NB4 (cell line): ENCODE data around the gene USP36.

Experiments used
- DNase-seq: peaks from one replicate; pipeline ENCODE4 v3.0.0; 2010; ENCODE audit warnings: low read depth
- H3K4me3 ChIP-seq: one replicate; pipeline ENCODE4 v1.5.1; 2011; ENCODE audit warnings: mild to moderate bottlenecking, low read depth, low read length, moderate library complexity
- CTCF ChIP-seq: IDR thresholded peaks from one replicate; pipeline ENCODE4 v1.5.1; 2012; ENCODE audit warnings: low read depth, low read length
- MYC ChIP-seq: IDR thresholded peaks from 2 replicates; pipeline ENCODE4 v1.6.1; 2011; ENCODE audit warnings: low read depth, low read length
- POLR2A ChIP-seq: IDR thresholded peaks from 2 replicates; pipeline ENCODE4 v1.6.1; 2011; ENCODE audit warnings: mild to moderate bottlenecking; ENCODE audit not compliant: insufficient read length; ENCODE audit errors: extremely low read depth
- TF ChIP-seq, protein P1 (sequence below): IDR thresholded peaks from 2 replicates; pipeline ENCODE4 v1.6.1; 2011; ENCODE audit warnings: low read depth, low read length

The USP36 gene

DNA sequence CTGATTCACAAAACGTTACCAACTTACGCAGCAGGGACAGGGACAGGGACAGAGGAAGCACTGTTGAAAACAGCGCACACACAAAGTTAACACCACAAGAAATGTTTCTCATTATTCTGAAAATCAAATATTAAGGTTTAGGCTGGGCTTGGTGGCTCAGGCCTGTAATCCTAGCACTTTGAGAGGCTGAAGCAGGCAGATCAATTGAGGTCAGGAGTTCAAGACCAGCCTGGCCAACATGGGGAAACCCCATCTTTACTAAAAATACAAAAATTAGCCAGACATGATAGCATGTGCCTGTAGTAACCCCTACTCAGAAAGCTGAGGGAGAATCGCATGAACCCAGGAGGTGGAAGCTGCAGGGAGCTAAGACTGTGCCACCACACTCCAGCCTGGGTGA, 62.7 kb downstream of the USP36 start:
- H3K4me3 ChIP-seq: no peak overlapping the region
- DNase-seq: no peak

DNA sequence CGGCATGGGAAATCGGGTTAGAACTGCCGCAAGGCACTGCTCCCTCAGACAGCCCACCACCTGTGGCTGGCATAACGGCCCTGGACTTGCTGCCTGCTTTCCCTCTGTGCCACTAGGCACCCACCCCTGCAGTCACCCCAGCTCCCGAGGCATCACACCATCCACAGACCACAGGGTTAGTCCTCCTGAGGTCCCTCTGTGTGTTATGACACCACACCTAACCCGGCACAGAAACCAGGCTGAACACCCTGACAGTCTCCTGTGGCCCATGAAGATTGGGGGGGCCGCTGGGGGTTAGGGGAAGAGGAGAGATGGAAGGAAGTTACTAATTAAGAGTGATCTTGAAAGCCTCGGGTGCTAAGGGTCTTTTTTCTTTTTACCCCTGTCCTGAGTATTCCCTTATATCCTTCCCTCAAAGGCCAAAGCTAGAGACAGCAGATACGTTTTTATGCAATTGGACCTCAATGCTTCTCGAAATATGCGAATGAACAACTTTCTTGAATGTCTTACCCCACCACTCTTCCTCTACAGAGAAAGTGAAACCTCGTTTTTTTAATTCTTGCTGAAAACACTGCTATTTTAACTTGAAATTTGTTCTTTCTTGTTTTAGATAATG, 65.5 kb downstream of the USP36 start:
- H3K4me3 ChIP-seq: peak overlapping the region; percentile 58
- TF ChIP-seq MYC: no peak
- TF ChIP-seq, protein P1, sequence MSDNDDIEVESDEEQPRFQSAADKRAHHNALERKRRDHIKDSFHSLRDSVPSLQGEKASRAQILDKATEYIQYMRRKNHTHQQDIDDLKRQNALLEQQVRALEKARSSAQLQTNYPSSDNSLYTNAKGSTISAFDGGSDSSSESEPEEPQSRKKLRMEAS: no peak
- no peak for TF ChIP-seq POLR2A
- TF ChIP-seq CTCF: no peak

More for the DNA sequence above, 62.7 kb downstream of the USP36 start:
- TF ChIP-seq MYC (no peak), CTCF (no peak), POLR2A (no peak)
- TF ChIP-seq, protein P1: no peak

DNA sequence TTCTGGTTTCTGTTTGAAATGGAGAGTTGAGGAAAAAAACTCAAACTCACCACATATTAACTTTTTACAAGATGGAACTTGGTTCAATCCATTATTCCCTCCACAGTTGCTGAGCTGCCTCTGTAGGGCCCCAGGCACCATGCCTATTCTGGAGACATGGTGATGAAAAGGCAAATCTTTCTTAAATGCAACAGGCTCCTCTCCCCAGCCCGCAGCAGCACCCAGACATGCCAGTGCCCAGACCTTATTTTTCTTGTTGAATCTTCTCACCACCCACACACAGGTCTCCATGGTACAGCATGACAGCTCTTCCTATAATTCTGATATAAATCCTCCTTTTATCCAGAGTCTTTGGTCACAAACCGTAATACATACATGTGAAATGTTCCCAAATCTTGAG, 66.2 kb downstream of the USP36 start:
- H3K4me3 ChIP-seq: no peak overlapping the region
- TF ChIP-seq CTCF (no peak), MYC (no peak)
- TF ChIP-seq, protein P1: no peak
- DNase-seq: no peak

More for the DNA sequence above, 65.5 kb downstream of the USP36 start:
- peak; percentile 54 for DNase-seq

GRCh38 chr17:78771758-78772382, 68.7 kb downstream of the USP36 start:
- DNase-seq: no peak
- no peak overlapping the region for H3K4me3 ChIP-seq
- no peak for TF ChIP-seq MYC
- TF ChIP-seq, protein P1: no peak
- TF ChIP-seq CTCF: no peak
- no peak for TF ChIP-seq POLR2A

GRCh38 chr17:78769196-78769773, 71.3 kb downstream of the USP36 start:
- H3K4me3 ChIP-seq: no peak overlapping the region
- TF ChIP-seq POLR2A: no peak
- no peak for TF ChIP-seq MYC
- TF ChIP-seq, protein P1: no peak
- no peak for TF ChIP-seq CTCF

GRCh38 chr17:78767806-78768205, 72.8 kb downstream of the USP36 start:
- DNase-seq: no peak
- TF ChIP-seq MYC: no peak
- TF ChIP-seq, protein P1: no peak
- TF ChIP-seq CTCF: no peak
- no peak for TF ChIP-seq POLR2A
- no peak overlapping the region for H3K4me3 ChIP-seq

More at GRCh38 chr17:78769196-78769773, 71.3 kb downstream of the USP36 start:
- no peak for DNase-seq
